ENCODE data around the gene AANAT.

Gene AANAT

DNA sequence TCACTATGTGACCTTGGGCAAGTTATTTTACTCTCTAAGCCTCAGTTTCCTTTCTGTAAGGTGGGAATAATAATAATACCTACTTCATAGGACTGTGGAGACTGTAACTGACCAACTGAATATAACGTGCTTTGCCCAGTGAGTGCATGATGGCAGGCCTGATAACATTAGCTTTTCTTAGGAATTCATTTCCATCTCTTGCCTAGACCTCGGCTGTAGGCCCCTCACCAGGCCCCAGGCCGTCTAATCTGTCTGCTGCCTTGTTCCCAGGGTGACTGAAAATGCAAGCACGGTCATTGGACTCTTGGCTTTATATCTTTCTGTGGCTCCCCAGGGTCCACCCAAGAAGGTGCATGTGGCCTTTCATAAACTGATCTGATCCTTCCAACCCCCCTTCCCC lies 7.7 kb upstream of the AANAT start:
- TF ChIP-seq RARB (CRISPR knock-in tag; IDR thresholded peaks at IDR 0.05): no peak
- no peak for TF ChIP-seq TCF4 (CRISPR knock-in tag; IDR thresholded peaks at IDR 0.05; ENCODE audit: borderline replicate concordance)
- no peak for TF ChIP-seq ESRRG (CRISPR knock-in tag; IDR thresholded peaks at IDR 0.05)
- no peak for TF ChIP-seq SNAI2 (CRISPR knock-in tag; IDR thresholded peaks at IDR 0.05)
- no peak for TF ChIP-seq PPARA (CRISPR knock-in tag; IDR thresholded peaks at IDR 0.05; ENCODE audit: borderline replicate concordance)
- no peak for TF ChIP-seq ZNF8 (CRISPR knock-in tag; IDR thresholded peaks at IDR 0.05)
- TF ChIP-seq BACH2 (CRISPR knock-in tag; IDR thresholded peaks at IDR 0.05; ENCODE audit: borderline replicate concordance): no peak
- no peak for TF ChIP-seq ISL1 (CRISPR knock-in tag; IDR thresholded peaks at IDR 0.05)
- no peak for TF ChIP-seq ZNF70 (CRISPR knock-in tag; IDR thresholded peaks at IDR 0.05)
- TF ChIP-seq ZFP3 (CRISPR knock-in tag; IDR thresholded peaks at IDR 0.05): no peak
- no peak for TF ChIP-seq PATZ1 (CRISPR knock-in tag; IDR thresholded peaks at IDR 0.05; ENCODE audit: borderline replicate concordance)
- no peak for TF ChIP-seq CREB5 (CRISPR knock-in tag; IDR thresholded peaks at IDR 0.05; ENCODE audit: low read depth)

DNA sequence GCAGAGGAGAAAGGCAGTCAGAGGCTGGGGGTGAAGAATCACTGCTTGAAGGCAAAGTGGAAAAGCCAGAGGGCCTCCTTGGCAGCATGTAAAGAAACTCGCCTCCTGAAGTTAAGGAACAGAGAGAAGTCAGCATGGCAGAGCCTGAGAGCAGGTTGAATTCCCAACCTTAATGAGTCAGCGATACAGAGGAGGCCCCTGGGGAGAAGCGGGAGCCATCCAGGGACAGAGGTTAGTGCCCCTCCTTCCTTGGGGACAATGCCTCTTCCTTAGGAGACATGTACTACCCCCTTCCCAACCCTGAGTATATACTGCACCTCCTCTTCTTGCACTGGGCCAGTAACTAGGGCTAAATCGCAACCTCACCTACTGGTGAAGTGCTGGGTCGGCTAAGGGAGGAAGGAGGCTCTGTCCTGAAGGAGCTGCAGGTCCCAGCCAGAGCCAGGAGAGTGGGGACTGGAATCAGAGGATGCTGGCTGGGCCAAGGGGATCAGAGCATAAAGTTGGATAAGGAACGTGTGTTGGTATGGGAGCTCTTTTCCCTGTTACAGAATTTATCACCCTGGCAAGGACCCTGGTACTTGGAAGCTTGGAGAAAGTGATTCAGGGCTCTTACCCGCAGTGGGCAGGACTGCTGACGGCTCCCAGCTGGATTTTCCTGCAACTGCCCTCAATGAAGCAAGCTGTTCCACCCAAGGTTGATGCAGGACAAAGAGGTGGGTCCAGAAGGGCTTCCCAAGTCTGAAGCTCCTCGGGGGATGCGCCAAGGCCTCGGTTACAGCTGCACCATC lies 5.4 kb upstream of the AANAT start:
- ATAC-seq: no peak
- no peak for TF ChIP-seq OSR1 (CRISPR knock-in tag; IDR thresholded peaks at IDR 0.05)
- no peak for TF ChIP-seq ZNF8 (CRISPR knock-in tag; IDR thresholded peaks at IDR 0.05)
- TF ChIP-seq, protein P1, sequence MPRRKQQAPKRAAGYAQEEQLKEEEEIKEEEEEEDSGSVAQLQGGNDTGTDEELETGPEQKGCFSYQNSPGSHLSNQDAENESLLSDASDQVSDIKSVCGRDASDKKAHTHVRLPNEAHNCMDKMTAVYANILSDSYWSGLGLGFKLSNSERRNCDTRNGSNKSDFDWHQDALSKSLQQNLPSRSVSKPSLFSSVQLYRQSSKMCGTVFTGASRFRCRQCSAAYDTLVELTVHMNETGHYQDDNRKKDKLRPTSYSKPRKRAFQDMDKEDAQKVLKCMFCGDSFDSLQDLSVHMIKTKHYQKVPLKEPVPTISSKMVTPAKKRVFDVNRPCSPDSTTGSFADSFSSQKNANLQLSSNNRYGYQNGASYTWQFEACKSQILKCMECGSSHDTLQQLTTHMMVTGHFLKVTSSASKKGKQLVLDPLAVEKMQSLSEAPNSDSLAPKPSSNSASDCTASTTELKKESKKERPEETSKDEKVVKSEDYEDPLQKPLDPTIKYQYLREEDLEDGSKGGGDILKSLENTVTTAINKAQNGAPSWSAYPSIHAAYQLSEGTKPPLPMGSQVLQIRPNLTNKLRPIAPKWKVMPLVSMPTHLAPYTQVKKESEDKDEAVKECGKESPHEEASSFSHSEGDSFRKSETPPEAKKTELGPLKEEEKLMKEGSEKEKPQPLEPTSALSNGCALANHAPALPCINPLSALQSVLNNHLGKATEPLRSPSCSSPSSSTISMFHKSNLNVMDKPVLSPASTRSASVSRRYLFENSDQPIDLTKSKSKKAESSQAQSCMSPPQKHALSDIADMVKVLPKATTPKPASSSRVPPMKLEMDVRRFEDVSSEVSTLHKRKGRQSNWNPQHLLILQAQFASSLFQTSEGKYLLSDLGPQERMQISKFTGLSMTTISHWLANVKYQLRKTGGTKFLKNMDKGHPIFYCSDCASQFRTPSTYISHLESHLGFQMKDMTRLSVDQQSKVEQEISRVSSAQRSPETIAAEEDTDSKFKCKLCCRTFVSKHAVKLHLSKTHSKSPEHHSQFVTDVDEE (CRISPR knock-in tag; IDR thresholded peaks at IDR 0.05): no peak
- no peak for TF ChIP-seq PATZ1 (CRISPR knock-in tag; IDR thresholded peaks at IDR 0.05; ENCODE audit: borderline replicate concordance)
- TF ChIP-seq ZFP30 (CRISPR knock-in tag; IDR thresholded peaks at IDR 0.05): no peak
- TF ChIP-seq GLIS3 (CRISPR knock-in tag; IDR thresholded peaks at IDR 0.05): no peak
- no peak for TF ChIP-seq TOX (CRISPR knock-in tag; IDR thresholded peaks at IDR 0.05; ENCODE audit: borderline replicate concordance)
- no peak for TF ChIP-seq BACH2 (CRISPR knock-in tag; IDR thresholded peaks at IDR 0.05; ENCODE audit: borderline replicate concordance)
- no peak for TF ChIP-seq CSDC2 (CRISPR knock-in tag; IDR thresholded peaks at IDR 0.05)
- no peak for TF ChIP-seq PPARA (CRISPR knock-in tag; IDR thresholded peaks at IDR 0.05; ENCODE audit: borderline replicate concordance)
- TF ChIP-seq TCF4 (CRISPR knock-in tag; IDR thresholded peaks at IDR 0.05; ENCODE audit: borderline replicate concordance): no peak
- no peak for TF ChIP-seq CREB5 (CRISPR knock-in tag; IDR thresholded peaks at IDR 0.05; ENCODE audit: low read depth)
- TF ChIP-seq ESRRG (CRISPR knock-in tag; IDR thresholded peaks at IDR 0.05): no peak
- TF ChIP-seq ZNF565 (CRISPR knock-in tag; conservative IDR thresholded peaks at IDR 0.05; ENCODE audit: low read depth): no peak

More for the DNA sequence above, 7.7 kb upstream of the AANAT start:
- no peak for ATAC-seq

All from SK-N-SH treated with all-trans-retinoic acid at 6 μM for 48 hours (cell line).